Dedifferentiated amniotic fluid mesenchymal stem cell (primary cell): ENCODE results near the gene AWAT1.
"Not testable (repeated sequence)": the region's sequence is repeated elsewhere in the genome, so short reads cannot be mapped to it uniquely, and the experiment has no call there.

Experiments
- DNase-seq: peaks from one replicate; pipeline ENCODE4 v3.0.0-alpha.2; 2016; ENCODE audit errors: extremely low spot score

Gene AWAT1

GRCh38 chrX:70262952-70263567 lies 28.6 kb downstream of the AWAT1 start:
- DNase-seq: no peak

- DNase-seq: no peak
Measured at GRCh38 chrX:70264784-70265183, 30.3 kb downstream of the AWAT1 start.

GRCh38 chrX:70268034-70268433 lies 33.6 kb downstream of the AWAT1 start, which contains the start of gene ARR3:
ARR3 (plus strand) TSS chrX:70268334; CDS start chrX:70269386, 1,052 bp downstream.
- no peak for DNase-seq

- not testable (repeated sequence) for DNase-seq
Measured at GRCh38 chrX:70274029-70274428, 39.6 kb downstream of the AWAT1 start.

GRCh38 chrX:70279081-70279480 lies 44.6 kb downstream of the AWAT1 start:
- DNase-seq: no peak

- no peak for DNase-seq
Measured at GRCh38 chrX:70280573-70280972, 46.1 kb downstream of the AWAT1 start.

- DNase-seq: no peak
Measured at GRCh38 chrX:70281951-70282350, 47.5 kb downstream of the AWAT1 start, which contains the start of gene RAB41. RAB41 (plus strand) TSS chrX:70282172; CDS start chrX:70282218, 46 bp downstream.

GRCh38 chrX:70289168-70289792 lies 54.8 kb downstream of the AWAT1 start:
- no peak for DNase-seq
